OCI-LY1 (cell line): Measurements from ENCODE around the gene TERB1.

Experiments
- H2AFZ ChIP-seq: fragments of 200-600 bp; sonication (generic), shearing (Covaris generic); 2 replicates; pipeline ENCODE4 v1.6.0; 2014; ENCODE audit warnings: antibody characterized with exemption, mild to moderate bottlenecking, low read length
- H3F3A ChIP-seq: fragments of 200-600 bp; sonication (generic), shearing (Covaris generic); 2 replicates; pipeline ENCODE4 v1.6.0; 2014; ENCODE audit warnings: mild to moderate bottlenecking, antibody characterized with exemption, low read length, moderate library complexity; ENCODE audit not compliant: insufficient read depth
- H3K27ac ChIP-seq: fragments of 200-600 bp; sonication (generic); 2 replicates; pipeline ENCODE4 v1.5.1; 2014; ENCODE audit warnings: low read length, mixed run types, mild to moderate bottlenecking, low read depth; ENCODE audit not compliant: poor library complexity, severe bottlenecking
- H3K27me3 ChIP-seq: fragments of 200-600 bp; sonication (generic); 2 replicates; pipeline ENCODE4 v1.6.0; 2014; ENCODE audit warnings: antibody characterized with exemption, mild to moderate bottlenecking, low read length, moderate library complexity; ENCODE audit not compliant: insufficient read depth
- H3K36me3 ChIP-seq: fragments of 200-600 bp; sonication (generic); 2 replicates; pipeline ENCODE4 v1.6.1; 2014; ENCODE audit warnings: mild to moderate bottlenecking, antibody characterized with exemption, low read length, moderate library complexity, mixed read lengths; ENCODE audit not compliant: insufficient read depth
- H3K4me1 ChIP-seq: fragments of 200-600 bp; sonication (generic); 2 replicates; pipeline ENCODE4 v1.5.1; 2014; ENCODE audit warnings: mild to moderate bottlenecking, low read length, moderate library complexity; ENCODE audit not compliant: insufficient read depth, severe bottlenecking
- H3K4me2 ChIP-seq: fragments of 200-600 bp; sonication (generic), shearing (Covaris generic); 2 replicates; pipeline ENCODE4 v1.6.1; 2014; ENCODE audit warnings: low read length
- H3K4me3 ChIP-seq: fragments of 200-600 bp; sonication (generic); 2 replicates; pipeline ENCODE4 v1.5.1; 2014; ENCODE audit warnings: low read length, low read depth, mild to moderate bottlenecking, mixed read lengths; ENCODE audit not compliant: poor library complexity, severe bottlenecking
- H3K79me2 ChIP-seq: fragments of 200-600 bp; shearing (Covaris generic); 2 replicates; pipeline ENCODE4 v1.6.1; 2016; ENCODE audit warnings: mixed run types, low read length, mixed read lengths; ENCODE audit not compliant: insufficient read depth
- H3K9ac ChIP-seq: fragments of 200-600 bp; sonication (generic), shearing (Covaris generic); 2 replicates; pipeline ENCODE4 v1.6.1; 2014; ENCODE audit warnings: mild to moderate bottlenecking, low read length, mixed read lengths
- H3K9me2 ChIP-seq: fragments of 200-600 bp; sonication (generic), shearing (Covaris generic); 2 replicates; pipeline ENCODE4 v1.6.1; 2014; ENCODE audit warnings: low read depth, mild to moderate bottlenecking, low read length, mixed read lengths
- H3K9me3 ChIP-seq: fragments of 200-600 bp; shearing (Covaris generic); 2 replicates; pipeline ENCODE4 v1.6.1; 2014; ENCODE audit warnings: low read length, mixed read lengths
- H4K20me1 ChIP-seq: fragments of 200-600 bp; sonication (generic), shearing (Covaris generic); 2 replicates; pipeline ENCODE4 v1.6.0; 2016; ENCODE audit warnings: mild to moderate bottlenecking, low read length; ENCODE audit not compliant: insufficient read depth
- CTCF ChIP-seq: fragments of 200-600 bp; sonication (generic), shearing (Covaris generic); IDR thresholded peaks from 2 replicates; pipeline ENCODE4 v1.5.1; 2017; ENCODE audit warnings: mild to moderate bottlenecking, antibody characterized with exemption, low read length, moderate library complexity, mixed read lengths
- EZH2 ChIP-seq: fragments of 200-600 bp; sonication (generic), shearing (Covaris generic); IDR thresholded peaks from 2 replicates; pipeline ENCODE4 v1.8.0; 2017; ENCODE audit warnings: borderline replicate concordance, mixed run types, mild to moderate bottlenecking, antibody characterized with exemption, low read length, moderate library complexity, mixed read lengths

The TERB1 gene

GRCh38 chr16:66711581-66711980, 89.8 kb downstream of the TERB1 start:
- Histone ChIP-seq H4K20me1 (no peaks in the 10 kb centered on the region), H3K9me3 (no peaks in the 10 kb centered on the region), H3K4me3 (no peak overlapping the region), H3K9me2 (no peaks in the 10 kb centered on the region), H3F3A (no peaks in the 10 kb centered on the region), H3K4me2 (no peak overlapping the region), H3K4me1 (no peaks in the 10 kb centered on the region), H3K27ac (no peak overlapping the region), H3K27me3 (no peaks in the 10 kb centered on the region; the same call in 1 of the 2 replicates), H2AFZ (no peak overlapping the region), H3K9ac (no peak overlapping the region), H3K79me2 (no peaks in the 10 kb centered on the region), H3K36me3 (no peaks in the 10 kb centered on the region)
- TF ChIP-seq CTCF (no peak), EZH2 (no peak)

- Histone ChIP-seq H3K36me3 (no peaks in the 10 kb centered on the region), H3K4me1 (no peaks in the 10 kb centered on the region), H3K4me3 (no peak overlapping the region), H3K4me2 (no peak overlapping the region), H3K79me2 (no peaks in the 10 kb centered on the region), H3K27me3 (no peaks in the 10 kb centered on the region; the same call in 1 of the 2 replicates), H3K27ac (no peak overlapping the region), H3K9ac (no peak overlapping the region), H3K9me3 (no peaks in the 10 kb centered on the region), H2AFZ (no peak overlapping the region), H3F3A (no peaks in the 10 kb centered on the region), H3K9me2 (no peaks in the 10 kb centered on the region), H4K20me1 (no peaks in the 10 kb centered on the region)
- TF ChIP-seq CTCF (no peak), EZH2 (no peak)
Measured at GRCh38 chr16:66706506-66706880, 94.9 kb downstream of the TERB1 start.

- Histone ChIP-seq H3K9me3 (no peaks in the 10 kb centered on the region), H3K9ac (no peak overlapping the region), H4K20me1 (no peaks in the 10 kb centered on the region), H3F3A (no peaks in the 10 kb centered on the region), H3K79me2 (no peaks in the 10 kb centered on the region), H3K27me3 (peaks cover 4% of the 10 kb centered on the region), H2AFZ (no peak overlapping the region), H3K9me2 (no peaks in the 10 kb centered on the region), H3K27ac (no peak overlapping the region), H3K4me2 (no peak overlapping the region), H3K4me3 (no peak overlapping the region), H3K4me1 (no peaks in the 10 kb centered on the region), H3K36me3 (no peaks in the 10 kb centered on the region)
- TF ChIP-seq EZH2 (no peak), CTCF (no peak)
Measured at GRCh38 chr16:66705790-66706505, 95.4 kb downstream of the TERB1 start.
